Measurements from ENCODE around the gene GRIN2C.

- TF ChIP-seq ZNF184 (CRISPR knock-in tag; IDR thresholded peaks at IDR 0.05), result no peak
- no peak for TF ChIP-seq ARID2 (IDR thresholded peaks at IDR 0.05)
- no peak for TF ChIP-seq ZZZ3 (IDR thresholded peaks at IDR 0.05)
Observed at GRCh38 chr17:74893936-74894671, 34.4 kb upstream of the GRIN2C start.

Measured in K562 (cell line).